ENCODE measurements around the gene MEF2D.

DNA sequence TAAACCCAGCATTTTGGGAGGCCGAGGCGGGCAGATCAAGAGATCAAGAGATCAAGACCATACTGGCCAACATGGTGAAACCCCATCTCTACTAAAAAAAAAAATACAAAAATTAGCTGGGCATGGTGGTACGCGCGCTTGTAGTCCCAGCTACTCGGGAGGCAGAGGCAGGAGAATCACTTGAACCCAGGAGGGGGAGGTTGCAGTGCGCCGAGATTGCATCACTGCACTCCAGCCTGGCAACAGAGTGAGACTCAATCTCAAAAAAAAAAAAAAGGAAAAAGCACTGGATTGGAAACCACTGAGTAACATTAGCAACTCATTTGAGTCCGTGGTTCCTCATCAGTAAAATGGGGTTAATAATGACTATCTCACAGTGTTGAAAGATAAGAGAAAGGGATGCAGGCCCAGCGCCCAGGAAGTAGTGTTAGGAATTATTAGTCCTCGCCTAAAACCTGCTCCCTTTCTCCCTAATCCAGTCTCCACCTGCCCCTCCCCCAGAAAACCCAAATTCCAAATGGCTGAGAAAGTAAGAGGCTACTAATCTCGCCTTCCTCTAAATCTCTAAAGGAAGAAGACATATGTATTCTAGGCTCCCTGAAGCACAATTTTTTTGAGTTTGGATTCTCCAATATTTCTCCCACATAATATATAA, 82.0 kb downstream of the MEF2D start:
- TF ChIP-seq, protein P1, sequence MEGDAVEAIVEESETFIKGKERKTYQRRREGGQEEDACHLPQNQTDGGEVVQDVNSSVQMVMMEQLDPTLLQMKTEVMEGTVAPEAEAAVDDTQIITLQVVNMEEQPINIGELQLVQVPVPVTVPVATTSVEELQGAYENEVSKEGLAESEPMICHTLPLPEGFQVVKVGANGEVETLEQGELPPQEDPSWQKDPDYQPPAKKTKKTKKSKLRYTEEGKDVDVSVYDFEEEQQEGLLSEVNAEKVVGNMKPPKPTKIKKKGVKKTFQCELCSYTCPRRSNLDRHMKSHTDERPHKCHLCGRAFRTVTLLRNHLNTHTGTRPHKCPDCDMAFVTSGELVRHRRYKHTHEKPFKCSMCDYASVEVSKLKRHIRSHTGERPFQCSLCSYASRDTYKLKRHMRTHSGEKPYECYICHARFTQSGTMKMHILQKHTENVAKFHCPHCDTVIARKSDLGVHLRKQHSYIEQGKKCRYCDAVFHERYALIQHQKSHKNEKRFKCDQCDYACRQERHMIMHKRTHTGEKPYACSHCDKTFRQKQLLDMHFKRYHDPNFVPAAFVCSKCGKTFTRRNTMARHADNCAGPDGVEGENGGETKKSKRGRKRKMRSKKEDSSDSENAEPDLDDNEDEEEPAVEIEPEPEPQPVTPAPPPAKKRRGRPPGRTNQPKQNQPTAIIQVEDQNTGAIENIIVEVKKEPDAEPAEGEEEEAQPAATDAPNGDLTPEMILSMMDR (conservative IDR thresholded peaks at IDR 0.05; ENCODE audit: low read depth, low read length) = no peak
- no peak for TF ChIP-seq EZH2 (IDR thresholded peaks at IDR 0.05; ENCODE audit: borderline replicate concordance, low read depth, low read length, poor library complexity, severe bottlenecking)

All from A673 (cell line).